GDM1 (cell line): ENCODE data around the gene MED20.
A peak's percentile ranks its signal among the peaks of the same experiment; 100 is the strongest.

ENCODE experiments used
- DNase-seq: peaks from one replicate; lab custom pipeline; 2025; lab: John Stamatoyannopoulos, UW

The MED20 gene

DNA sequence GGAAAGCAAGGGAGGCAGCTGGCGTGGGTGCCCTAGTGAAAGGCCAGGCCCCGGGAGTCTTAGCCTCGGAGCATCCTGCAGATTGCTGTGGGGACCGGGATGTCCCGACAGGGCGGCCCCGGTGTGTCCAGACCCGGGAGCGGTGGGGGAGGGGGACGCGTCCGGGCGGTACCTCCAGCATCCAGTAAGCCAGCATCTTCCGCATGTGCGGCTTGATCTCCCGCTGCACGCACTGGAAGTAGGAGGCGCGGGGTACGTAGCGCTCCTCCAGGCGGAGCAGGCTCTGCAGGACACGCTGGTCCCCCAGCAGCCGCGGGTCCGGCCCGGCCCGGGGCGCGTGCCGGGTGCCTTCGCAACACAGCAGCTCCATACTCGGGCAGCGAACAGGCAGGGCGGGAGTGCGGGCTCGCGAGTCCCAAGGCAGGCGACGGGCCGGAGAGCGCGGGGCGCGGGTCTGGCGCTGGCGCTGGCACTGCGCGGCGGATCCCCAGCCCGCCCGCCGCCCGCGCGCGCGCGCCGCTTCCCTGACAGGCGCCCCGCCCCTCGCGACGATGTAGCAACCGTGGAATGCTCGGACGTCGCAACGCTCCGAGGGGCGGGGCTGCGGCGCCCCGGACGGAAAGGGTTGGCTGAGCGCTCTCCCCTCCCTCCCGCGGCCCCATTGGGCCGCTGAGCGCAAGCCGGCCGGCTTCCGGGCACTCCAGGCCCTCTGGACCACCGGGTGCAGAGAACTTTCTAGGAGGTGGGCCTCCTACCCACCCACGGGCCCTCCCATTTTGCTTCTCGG is 20.5 kb upstream of the MED20 start, which contains the start of gene CCND3:
TSS of gene CCND3 (minus strand) at position 529 of the 787 bp plus-strand sequence. CDS start at position 370, 159 bp downstream.
- DNase-seq: peak; percentile 87

DNA sequence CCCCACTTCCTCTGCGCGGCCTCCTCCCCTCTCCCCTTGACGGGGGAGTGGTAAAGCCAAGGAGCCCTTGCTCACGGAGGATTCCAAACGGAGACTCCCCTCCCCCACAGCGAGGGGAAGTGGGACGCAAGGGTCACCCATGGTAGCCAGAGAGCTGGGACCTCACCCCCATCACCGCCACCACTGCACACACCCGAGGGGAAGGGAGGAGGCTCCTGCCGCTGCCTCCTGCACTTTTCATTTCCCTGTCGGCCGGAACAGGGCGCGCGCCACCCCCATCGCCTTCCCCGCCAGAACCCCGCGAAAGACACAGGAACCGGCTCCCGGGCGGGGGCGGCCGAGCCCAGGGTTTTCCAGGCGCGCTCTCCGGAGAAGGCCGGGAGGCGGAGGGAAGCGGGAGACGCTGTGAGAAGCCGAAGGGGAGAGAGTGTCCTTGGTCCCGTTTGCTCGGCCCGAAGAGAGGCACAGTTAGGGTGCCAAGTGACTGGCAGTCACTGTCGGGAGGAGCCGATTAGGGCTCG is 19.9 kb upstream of the MED20 start:
- peak; percentile 38 for DNase-seq

DNA sequence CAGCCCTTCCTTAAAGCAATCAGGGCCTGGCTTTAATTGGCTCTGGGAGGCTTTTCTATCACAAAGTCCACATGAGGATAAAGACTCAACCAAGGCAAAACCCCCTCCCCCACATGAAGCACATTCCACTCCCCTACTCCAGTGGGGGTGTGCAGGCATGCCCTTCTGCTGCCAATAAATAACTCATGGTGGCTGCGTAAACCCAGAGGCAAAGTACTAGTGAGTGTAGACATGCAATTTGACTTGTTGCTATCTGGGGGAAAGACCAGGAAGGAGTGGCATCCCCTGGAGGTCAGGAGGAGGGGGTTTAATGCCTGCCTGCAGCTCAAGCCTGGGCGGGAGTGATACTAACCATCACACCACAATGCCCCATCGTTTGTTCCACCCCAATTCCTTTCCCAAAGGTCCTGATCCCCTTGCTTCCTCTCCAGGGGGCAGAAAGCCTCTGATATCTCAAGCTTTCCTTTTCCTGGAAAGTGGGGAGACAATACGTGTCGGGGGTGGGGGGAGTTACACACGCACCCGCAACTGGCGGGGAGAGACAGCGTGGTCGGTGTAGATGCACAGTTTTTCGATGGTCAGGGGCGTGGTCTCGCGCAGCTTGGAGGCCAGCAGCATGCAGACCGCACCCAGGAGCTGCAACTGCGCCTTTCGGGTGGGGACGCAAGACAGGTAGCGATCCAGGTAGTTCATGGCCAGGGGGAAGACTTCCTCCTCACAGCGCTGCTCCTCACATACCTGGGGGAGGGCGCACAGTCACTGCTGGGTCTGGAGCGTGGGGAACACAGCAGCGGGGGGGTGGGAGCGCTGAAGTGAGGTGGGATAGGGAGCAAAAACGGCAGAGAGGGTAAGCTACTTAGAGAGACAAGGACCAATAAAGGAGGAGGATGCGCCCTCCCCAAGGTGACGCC is 19.2 kb upstream of the MED20 start:
- DNase-seq: no peak

DNA sequence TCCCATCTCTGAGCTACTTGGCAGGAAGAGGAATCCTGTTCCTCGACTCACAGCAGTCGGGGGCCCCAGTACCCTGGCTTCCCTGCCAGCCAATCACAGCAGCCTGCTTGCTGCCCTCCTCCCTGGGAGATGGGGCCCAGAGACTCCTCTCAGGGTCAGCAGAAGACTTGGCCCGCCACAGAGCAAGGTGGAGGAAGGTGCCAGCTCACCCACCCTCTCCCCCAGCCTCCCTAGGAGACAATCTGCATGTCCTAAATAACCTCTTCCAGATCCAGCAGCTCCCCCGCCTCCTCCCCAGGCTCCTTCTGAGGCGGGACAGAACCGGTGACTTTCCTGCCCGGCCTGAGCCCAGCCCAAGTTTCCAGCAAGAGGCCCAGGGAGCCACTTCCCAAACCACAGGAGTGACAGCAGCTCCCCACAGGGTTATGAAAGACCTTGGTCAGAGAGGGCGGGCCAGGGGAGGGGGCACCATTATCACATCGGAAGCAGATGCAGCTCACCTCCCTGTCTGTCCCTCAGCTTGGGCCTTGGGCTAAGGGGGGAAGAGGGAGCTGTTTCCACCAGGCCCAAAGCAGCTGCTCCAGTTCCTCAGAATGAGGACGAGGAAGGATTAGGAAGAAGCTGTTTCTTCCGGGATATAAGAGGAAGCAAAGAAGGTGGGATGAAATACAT is 18.4 kb upstream of the MED20 start:
- DNase-seq: peak; percentile 92

DNA sequence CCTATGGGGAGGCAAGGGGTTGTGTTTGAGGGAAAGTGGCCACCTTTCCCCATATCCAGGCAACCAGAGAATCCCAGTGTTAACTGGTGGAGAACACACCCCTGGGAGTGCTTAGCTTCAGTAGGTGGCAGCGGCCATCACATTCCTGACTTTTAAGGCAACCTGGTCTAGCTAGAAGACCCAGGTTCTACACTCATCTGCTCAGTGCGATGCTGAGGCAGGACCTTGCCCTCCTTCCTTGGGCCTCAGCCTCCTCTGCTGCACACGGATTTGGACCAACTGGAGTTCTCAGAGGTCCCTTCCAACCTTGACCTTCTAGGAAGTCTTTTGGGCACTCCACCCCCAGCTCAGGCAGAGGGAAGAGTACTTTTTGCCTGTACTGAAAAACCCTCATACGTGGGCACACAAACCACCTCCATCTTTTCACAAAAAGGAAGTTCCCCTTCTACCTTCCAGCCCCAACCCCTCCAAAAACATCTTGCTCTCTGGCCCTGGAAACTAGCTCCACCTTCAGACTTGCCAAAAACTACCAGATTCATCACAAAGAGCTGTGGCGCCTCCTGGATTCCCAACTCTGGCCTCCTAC is 17.7 kb upstream of the MED20 start:
- no peak for DNase-seq

DNA sequence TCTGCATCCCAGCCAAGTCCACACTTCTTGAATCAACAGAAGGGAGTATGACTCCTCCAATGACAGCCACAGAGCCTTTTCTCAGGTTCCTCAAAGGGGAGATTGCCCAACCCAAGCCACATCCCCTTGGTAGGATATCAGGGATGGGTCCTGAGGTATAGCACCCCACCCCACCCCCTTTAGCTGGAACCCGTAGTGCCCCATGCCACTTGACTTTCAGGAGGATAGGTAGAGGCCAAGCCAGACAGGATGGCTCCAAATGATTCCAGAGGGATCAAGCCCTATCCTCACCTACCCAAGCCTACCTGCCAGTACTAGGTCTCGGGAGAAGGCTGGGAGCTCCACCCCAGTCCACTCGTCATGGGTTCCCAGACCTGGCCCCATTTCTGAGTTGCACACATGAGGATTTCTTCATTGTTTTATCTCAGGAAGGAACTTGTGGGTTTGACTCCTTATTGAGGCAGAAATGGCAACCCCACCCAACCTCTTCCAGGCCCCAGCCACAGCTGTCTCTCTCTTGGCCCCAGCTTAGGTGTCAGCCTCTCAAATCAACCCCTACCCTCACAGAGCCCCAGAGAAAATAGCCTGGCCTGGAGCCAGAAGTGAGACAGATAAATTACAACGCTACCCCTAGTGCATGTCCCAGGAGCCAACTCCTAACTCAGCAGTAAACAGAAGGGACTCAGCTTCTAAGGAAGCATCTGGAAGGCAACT is 17.1 kb upstream of the MED20 start:
- peak; percentile 78 for DNase-seq

DNA sequence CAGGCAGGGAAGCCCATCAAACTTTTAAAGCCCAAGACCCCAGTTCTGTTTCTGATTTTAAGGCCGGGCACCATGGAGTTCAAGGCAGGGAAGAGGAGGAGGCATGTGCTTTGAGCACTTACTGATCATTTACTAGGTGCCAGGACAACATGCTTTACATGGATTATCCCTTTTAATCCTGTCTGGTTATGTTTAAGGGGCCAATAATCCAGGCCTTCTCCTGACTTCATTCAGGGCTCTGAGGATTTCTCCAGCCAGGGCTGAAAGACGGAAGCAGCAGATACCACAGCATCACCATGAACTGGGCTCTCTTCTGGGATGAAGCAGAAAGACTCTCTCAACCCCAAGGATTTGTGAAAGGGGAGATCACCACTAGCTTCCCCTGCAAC is 16.5 kb upstream of the MED20 start:
- no peak for DNase-seq

DNA sequence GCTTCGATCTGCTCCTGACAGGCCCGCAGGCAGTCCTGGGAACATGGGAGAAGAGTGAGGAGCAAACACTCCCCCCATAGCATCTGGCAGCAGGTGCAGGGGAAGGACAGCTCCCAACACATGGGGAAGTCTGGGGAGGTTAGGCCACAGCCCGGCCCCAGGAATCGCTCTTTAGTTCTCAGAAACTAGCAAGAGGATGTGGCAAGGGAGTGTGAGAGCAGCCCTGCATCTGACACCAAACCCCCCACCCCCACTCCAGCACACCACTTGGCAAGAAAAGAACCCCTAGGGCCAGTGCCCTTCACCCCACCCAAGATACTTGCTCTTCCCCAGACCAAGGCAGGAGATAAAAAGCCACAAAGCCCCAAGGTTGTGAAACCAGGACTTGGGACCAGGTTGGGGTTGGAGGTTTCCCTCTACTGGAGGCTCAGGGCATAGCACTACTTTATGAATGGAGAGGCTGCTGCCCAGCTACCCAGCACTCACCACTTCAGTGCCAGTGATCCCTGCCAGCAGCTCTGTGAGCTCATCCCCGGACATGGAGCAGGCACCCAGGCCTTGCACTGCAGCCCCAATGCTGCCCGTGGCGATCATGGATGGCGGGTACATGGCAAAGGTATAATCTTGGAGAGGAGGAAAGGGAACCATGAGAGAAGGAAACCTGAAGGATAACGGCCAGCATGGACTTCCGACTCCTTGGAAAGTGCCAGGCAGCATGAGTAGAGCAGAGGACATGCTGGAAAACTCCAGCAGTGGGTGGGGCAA is 15.3 kb upstream of the MED20 start:
- peak; percentile 91 for DNase-seq

DNA sequence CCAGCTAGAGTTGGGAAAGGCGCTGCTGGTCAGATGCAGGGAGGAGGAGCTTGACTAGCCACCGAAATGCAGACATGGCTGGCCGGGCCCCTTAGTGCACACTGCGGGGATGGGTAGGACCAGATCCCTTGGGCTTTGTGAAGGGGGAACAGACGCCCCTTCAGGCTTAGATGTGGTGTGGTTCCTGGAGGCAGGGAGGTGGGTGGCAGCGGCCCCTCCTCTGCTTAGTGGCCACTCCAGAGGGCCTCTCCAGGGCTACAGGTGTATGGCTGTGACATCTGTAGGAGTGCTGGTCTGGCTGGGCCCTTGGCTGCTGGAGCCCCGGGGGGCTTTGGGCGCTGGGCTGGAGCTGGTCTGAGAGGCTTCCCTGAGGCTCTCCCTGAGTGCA is 14.7 kb upstream of the MED20 start:
- DNase-seq: no peak

DNA sequence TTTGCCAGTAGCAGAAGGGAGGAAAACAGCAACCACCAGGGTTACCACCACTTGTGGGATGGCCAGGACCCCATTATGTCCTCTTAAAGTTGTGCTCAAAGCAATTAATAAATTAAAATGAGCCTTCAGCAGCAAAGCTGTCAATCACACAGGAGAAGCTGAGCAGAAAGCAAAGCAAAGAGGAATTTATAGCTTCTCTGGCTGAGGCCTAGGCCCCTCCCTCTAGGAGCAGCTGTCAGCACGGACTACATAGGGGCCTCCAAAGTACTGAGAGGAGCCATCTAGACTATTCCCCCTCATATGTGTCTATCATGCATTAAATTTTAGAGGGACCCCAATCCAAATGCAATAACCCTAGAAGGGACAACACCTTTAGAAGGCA is 14.2 kb upstream of the MED20 start:
- DNase-seq: no peak

DNA sequence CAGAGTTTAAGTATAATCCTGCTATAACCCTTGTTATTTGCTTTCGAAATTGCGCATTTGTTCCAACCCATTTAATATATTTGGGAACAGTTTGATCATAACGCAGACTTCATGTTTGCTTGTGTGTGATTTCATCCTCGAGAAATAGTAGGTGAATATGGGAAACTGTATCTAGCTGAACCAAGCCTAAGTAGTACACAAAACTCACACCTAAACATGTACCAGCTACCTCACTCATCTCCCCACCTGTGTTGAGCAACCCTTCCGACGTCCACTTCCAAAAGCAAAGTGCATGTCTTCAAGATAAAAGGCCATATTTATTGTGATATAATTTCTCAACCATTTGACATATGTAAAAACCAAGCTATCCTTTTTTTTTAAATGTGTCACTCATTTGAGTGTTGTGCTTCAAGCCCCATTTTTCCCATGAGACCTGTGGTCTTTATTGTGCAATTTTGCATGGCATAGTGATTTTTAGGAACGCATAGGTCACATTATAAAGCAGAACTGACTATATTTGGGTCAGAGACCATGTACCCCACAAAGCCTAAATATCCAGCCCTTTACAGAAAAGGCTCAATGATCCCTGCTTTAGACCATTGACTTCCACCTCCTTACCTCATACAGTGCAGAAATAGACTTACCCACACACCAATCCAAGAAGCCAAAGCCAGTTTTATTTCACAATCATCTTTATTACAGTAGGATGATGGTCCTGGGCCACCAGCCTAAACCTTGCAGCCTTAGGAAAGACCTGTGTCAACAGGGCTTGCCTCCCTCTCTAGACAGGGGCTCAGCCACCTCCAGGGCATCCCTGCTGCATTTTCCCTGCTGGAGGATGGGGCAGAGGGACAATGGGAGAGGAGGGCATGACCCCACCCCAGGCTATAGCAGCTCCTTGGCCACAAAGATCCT is 13.6 kb upstream of the MED20 start:
- DNase-seq: no peak

DNA sequence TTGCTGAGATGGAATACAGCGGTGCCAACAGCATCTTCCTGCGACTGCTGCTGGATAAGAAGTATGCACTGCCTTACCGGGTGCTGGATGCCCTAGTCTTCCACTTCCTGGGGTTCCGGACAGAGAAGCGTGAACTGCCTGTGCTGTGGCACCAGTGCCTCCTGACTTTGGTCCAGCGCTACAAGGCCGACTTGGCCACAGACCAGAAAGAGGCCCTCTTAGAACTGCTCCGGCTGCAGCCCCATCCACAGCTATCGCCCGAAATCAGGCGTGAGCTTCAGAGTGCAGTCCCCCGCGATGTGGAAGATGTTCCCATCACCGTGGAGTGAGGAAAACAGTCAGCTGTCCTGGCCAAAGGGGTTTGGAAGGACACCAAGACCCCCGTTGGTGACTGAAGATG is 11.4 kb upstream of the MED20 start:
- no peak for DNase-seq

DNA sequence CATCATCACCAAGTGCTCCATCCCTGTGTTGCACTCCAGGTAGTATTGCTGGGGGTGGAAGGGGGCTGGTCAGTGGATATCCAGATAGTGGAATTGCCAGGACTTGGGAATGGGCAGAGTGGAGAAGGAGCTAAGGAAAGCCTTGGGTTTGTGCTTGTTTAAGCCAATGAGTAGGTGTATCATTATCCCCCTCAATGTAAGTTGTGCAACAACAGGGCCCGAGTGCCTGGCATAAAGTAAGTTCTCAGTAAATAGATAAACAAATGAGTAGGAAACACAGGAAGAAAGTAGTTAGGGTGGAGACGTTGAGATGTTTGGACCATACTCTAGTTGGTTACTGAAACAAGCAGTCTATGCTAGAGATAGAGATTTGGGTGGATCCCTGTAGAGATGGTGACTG is 10.9 kb upstream of the MED20 start:
- DNase-seq: no peak

DNA sequence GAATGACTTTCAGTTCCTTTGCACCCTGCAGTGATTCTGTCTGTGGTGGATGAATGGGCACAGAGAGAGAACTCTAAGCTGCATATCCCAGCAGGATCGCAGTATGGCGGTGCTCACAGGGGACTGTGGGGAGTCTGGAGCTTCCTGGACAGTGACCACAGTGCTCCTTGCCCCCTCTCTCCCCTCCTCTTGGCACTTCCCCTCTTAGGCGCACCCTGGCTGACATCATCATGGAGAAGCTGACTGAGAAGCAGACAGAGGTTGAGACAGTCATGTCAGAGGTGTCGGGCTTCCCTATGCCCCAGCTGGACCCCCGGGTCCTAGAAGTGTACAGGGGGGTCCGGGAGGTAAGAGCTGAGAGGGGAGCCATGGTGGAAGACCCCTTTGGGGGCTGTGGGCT is 9.0 kb upstream of the MED20 start:
- DNase-seq: no peak

DNA sequence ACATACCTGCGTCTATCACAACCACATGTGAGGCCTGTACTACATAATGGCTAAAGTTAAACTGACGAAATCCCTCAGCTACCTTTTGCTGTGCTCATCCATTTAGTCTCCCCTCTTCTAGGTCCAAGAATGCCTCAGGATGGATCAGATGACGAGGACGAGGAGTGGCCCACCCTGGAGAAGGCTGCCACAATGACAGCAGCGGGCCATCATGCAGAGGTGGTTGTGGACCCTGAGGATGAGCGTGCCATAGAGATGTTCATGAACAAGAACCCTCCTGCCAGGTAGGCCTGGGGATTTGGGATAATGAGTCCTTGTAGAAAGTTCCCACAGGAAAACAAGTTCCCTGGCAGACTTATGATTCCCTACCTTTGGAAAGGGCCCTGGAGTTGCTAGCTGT is 6.3 kb upstream of the MED20 start:
- no peak for DNase-seq

DNA sequence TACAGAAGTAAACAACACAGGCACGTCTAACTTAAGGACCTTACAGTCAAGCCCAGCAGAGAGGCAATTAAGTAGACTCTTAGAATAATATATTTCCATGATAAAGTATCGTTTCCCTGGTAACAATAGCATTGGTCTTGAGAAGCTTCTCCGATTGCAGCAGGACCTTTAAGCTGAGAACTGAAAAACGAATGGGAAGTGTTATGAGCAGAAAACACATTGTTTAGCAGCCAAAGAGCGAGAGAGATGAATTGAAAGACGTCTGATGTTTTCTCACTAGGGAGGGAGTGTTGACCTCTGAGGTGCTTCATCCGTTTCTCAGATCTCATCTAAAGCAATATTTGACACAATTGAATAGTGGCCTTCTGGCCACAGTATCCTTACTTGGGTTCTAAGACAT is 1.2 kb upstream of the MED20 start:
- DNase-seq: no peak

DNA sequence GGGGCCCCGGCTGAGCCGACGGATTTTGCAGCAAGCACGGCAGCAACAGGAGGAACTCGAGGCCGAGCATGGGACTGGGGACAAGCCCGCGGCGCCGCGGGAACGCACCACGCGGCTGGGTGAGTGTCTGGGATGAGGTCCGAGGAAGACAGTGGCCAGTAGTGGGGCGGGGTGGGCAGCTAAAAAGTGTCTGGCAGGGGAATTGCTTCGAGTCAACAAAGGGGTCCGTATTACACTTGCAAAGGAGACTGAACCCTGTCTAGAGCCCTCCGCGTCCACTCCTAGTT is 716 bp upstream of the MED20 start:
- DNase-seq: no peak

DNA sequence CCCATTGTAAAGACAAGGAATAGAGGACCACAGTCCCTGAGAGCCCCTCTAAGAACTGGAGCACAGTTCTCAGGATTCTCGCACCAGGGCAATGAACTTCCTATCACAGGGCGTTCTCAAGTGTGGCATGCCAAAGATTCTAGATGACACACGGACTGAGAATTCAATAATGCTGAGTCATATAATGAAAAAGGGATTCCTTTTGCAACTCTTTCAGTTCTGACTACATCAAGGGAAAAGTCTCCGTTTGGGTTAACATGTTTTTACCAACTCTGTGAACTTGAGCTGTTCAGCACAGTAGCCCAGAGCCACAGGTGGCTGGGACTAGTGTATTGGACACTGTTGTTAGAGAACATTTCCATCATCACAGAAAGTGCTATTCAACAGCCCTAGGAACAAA is 3.4 kb downstream of the MED20 start:
- DNase-seq: no peak

DNA sequence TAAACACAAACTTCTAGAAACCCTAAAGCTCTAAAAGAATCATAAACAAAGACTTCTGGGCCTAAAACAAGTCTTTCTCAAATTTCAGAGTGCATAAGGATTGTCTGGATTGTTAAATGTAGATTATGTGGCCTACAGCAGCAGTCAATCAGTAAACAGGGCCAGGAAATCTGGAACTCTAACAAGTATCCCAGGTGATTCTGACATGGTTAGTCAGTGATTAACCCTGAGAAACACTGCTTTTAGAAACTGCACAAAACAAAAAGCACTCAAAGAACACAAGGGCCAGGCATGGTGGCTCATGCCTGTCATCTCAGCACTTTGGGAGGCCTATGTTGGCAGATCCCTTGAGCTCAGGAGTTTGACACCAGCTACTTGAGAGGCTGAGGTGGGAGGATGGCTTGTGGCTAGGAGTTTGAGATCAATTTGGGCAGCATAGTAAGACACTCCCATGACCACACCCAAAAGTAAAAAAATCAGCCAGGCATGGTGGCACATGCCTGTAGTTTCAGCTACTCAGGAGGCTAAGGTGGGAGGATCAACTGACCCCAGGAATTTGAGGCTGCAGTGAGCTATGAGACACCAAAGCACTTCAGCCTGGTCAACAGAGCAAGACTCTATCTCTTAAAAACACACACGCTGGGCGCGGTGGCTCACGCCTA is 5.9 kb downstream of the MED20 start:
- DNase-seq: no peak
